Mesenchymal stem cell (in vitro differentiated cells and primary cell): ENCODE measurements around the gene MFSD1.
A peak's percentile ranks its signal among the peaks of the same experiment; 100 is the strongest.

Experiments
- DNase-seq: peaks from one replicate; pipeline ENCODE4 v3.0.0-alpha.2; 2013
- H2AFZ ChIP-seq: one replicate; pipeline ENCODE4 v1.6.1; 2013; ENCODE audit warnings: low read depth, mild to moderate bottlenecking, control low read depth, inconsistent platforms, low read length, moderate library complexity
- H2AK5ac ChIP-seq: 2 replicates; pipeline ENCODE4 v1.6.1; 2013; ENCODE audit warnings: low read length, moderate library complexity, mild to moderate bottlenecking, inconsistent platforms; ENCODE audit not compliant: severe bottlenecking
- H2BK120ac ChIP-seq: one replicate; pipeline ENCODE4 v1.6.1; 2013; ENCODE audit warnings: low read depth, mild to moderate bottlenecking, inconsistent platforms, low read length, moderate library complexity
- H2BK12ac ChIP-seq, 2 experiments: one replicate each; pipeline ENCODE4 v1.6.1; 2013; ENCODE audit warnings: inconsistent platforms in 2 of 2, low read length in 2 of 2, mild to moderate bottlenecking in 2 of 2, moderate library complexity in 2 of 2, control low read depth in 1 of 2
- H2BK15ac ChIP-seq: one replicate; pipeline ENCODE4 v1.6.1; 2013; ENCODE audit warnings: mild to moderate bottlenecking, low read depth, inconsistent platforms; ENCODE audit not compliant: poor library complexity, severe bottlenecking
- H2BK5ac ChIP-seq: 2 replicates; pipeline ENCODE4 v1.6.1; 2013; ENCODE audit warnings: low read depth, mild to moderate bottlenecking, low read length, control low read depth, inconsistent platforms; ENCODE audit not compliant: poor library complexity, severe bottlenecking
- H3K14ac ChIP-seq, 2 experiments: one replicate each; pipeline ENCODE4 v1.6.1; 2013; ENCODE audit warnings: inconsistent platforms in 2 of 2, low read length in 2 of 2, control low read depth in 1 of 2, mild to moderate bottlenecking in 1 of 2, moderate library complexity in 1 of 2
- H3K18ac ChIP-seq, 2 experiments: one replicate each; pipeline ENCODE4 v1.6.1; 2013; ENCODE audit warnings: inconsistent platforms in 2 of 2, low read length in 2 of 2, control low read depth in 1 of 2, low read depth in 1 of 2, mild to moderate bottlenecking in 1 of 2
- H3K23ac ChIP-seq, 2 experiments: one replicate each; pipeline ENCODE4 v1.6.1; 2013; ENCODE audit warnings: inconsistent platforms in 2 of 2, low read length in 2 of 2, mild to moderate bottlenecking in 2 of 2, moderate library complexity in 2 of 2, control low read depth in 1 of 2
- H3K27ac ChIP-seq: 2 replicates; pipeline ENCODE4 v1.5.1; 2013; ENCODE audit warnings: mild to moderate bottlenecking, moderate library complexity, low read length, control low read depth, inconsistent platforms; ENCODE audit not compliant: poor library complexity, severe bottlenecking
- H3K27me3 ChIP-seq, 2 experiments: 2 replicates each; pipeline versions ENCODE4 v1.6.1 to v1.7.0; 2013; ENCODE audit warnings: low read length in 2 of 2, mild to moderate bottlenecking in 2 of 2, moderate library complexity in 2 of 2, control low read depth in 1 of 2, inconsistent platforms in 1 of 2; ENCODE audit not compliant: control insufficient read depth in 1 of 2, insufficient read depth in 1 of 2
- H3K36me3 ChIP-seq, 2 experiments: 2 replicates each; pipeline versions ENCODE4 v1.6.1 to v1.7.0; 2013; ENCODE audit warnings: low read length in 2 of 2, control low read depth in 1 of 2, inconsistent platforms in 1 of 2, low read depth in 1 of 2, mild to moderate bottlenecking in 1 of 2; ENCODE audit not compliant: insufficient read depth in 2 of 2, control insufficient read depth in 1 of 2
- H3K4ac ChIP-seq, 2 experiments: one replicate each; pipeline ENCODE4 v1.6.1; 2013; ENCODE audit warnings: inconsistent platforms in 2 of 2, low read length in 2 of 2, mild to moderate bottlenecking in 2 of 2, moderate library complexity in 2 of 2, control low read depth in 1 of 2, low read depth in 1 of 2
- H3K4me1 ChIP-seq: 2 replicates; pipeline ENCODE4 v1.6.1; 2013; ENCODE audit warnings: low read depth, low read length, control low read depth; ENCODE audit not compliant: control insufficient read depth, insufficient read depth
- H3K4me2 ChIP-seq: 2 replicates; pipeline ENCODE4 v1.6.1; 2013; ENCODE audit warnings: low read length, mild to moderate bottlenecking, inconsistent platforms; ENCODE audit not compliant: poor library complexity, severe bottlenecking
- H3K4me3 ChIP-seq, 2 experiments: 2 replicates each; pipeline versions ENCODE4 v1.5.1 to v1.7.0; 2013; ENCODE audit warnings: low read length in 2 of 2, mild to moderate bottlenecking in 2 of 2, control low read depth in 1 of 2, low read depth in 1 of 2; ENCODE audit not compliant: insufficient read depth in 1 of 2
- H3K79me1 ChIP-seq: replicated peaks from 2 replicates; pipeline ENCODE4 v1.6.1; 2013; ENCODE audit warnings: mild to moderate bottlenecking, control low read depth, low read length, inconsistent platforms; ENCODE audit not compliant: poor library complexity, severe bottlenecking
- H3K9ac ChIP-seq: 2 replicates; pipeline ENCODE4 v1.7.0; 2013; ENCODE audit warnings: mild to moderate bottlenecking, low read length, moderate library complexity
- H3K9me3 ChIP-seq: 2 replicates; pipeline ENCODE4 v1.7.0; 2013; ENCODE audit warnings: mild to moderate bottlenecking, low read length; ENCODE audit not compliant: control insufficient read depth
- H4K8ac ChIP-seq: one replicate; pipeline ENCODE4 v1.6.1; 2013; ENCODE audit warnings: inconsistent platforms, mild to moderate bottlenecking, low read length, moderate library complexity
- H4K91ac ChIP-seq: one replicate; pipeline ENCODE4 v1.6.1; 2013; ENCODE audit warnings: mild to moderate bottlenecking, low read length, inconsistent platforms
- WGBS: methylation state at CpG from one replicate; pipeline ENCODE4 v1.1.7; 2013; ENCODE audit warnings: mixed read lengths; 5-methylcytosine and 5-hydroxymethylcytosine counted together

The MFSD1 gene

DNA sequence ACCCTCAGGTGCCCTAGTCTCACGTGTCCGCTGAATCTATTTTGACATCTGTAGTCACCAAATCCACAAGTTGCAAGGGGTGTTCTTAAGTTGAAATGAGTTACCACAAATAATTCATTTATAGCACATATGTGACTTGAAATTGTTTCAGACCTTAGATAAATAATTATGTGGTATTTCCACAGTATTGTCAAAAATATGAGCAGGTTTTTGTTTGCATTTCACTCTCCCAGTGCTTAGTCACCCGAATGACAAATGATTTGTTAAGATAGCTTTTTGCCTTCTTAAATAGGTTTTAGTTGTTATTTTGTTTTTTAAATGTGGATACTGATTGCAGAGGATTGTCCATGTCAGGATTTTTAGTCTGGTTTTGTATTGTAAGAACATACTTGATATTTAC lies 2.6 kb downstream of the MFSD1 start:
- no peak overlapping the region for H2AK5ac ChIP-seq
- H3K14ac ChIP-seq, result no peak overlapping the region
- peaks cover 8% of the 10 kb centered on the region for H3K4me1 ChIP-seq
- peaks cover 0 to 46% of the 10 kb centered on the region in 2 experiments for H3K36me3 ChIP-seq
- H3K18ac ChIP-seq, result no peak overlapping the region
- H3K9me3 ChIP-seq, result no peaks in the 10 kb centered on the region
- H4K91ac ChIP-seq, result no peak overlapping the region
- H4K8ac ChIP-seq, result no peak overlapping the region
- H3K4me3 ChIP-seq, result peak overlapping the region in 1 of 2 experiments; percentile 93
- H3K9ac ChIP-seq, result peak overlapping the region; percentile 96
- H2BK15ac ChIP-seq, result no peak overlapping the region
- 85% methylated on average over 1 of the region's 3 CpGs for WGBS
- H3K27ac ChIP-seq, result no peak overlapping the region
- no peak overlapping the region for H3K23ac ChIP-seq
- no peak for DNase-seq
- H3K4me2 ChIP-seq, result peak overlapping the region; percentile 29
- H2BK12ac ChIP-seq, result no peak overlapping the region
- peaks cover 12% of the 10 kb centered on the region for H3K79me1 ChIP-seq
- H3K4ac ChIP-seq, result no peak overlapping the region
- H2BK5ac ChIP-seq, result no peak overlapping the region
- no peaks in the 10 kb centered on the region for H3K27me3 ChIP-seq
- H2BK120ac ChIP-seq, result no peak overlapping the region
- H2AFZ ChIP-seq, result no peak overlapping the region

DNA sequence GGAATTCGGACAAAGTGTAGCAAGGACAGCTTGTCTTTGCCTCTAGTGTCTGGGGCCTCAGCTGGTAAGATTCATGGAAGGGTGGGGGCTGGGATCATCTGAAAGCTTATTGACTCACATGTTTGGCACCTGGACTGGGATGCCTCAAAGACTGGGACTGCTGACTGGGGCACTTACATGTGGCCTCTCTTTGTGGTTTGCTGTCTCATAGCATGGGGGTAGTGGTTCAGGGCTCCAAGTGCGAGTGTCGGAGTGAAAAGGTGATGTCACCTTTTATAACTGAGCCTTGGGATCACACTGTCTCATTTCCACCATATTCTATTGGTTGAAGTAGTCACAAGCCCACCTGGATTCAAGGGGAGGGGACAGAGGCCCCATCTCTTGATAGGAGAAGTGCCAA lies 6.8 kb downstream of the MFSD1 start:
- no peak overlapping the region for H2BK120ac ChIP-seq
- no peak overlapping the region for H3K4me3 ChIP-seq
- WGBS, result 53% methylated on average over 1 of the region's 3 CpGs
- peak overlapping the region in 1 of 2 experiments; percentile 56 for H3K18ac ChIP-seq
- peaks cover 4% of the 10 kb centered on the region for H3K4me1 ChIP-seq
- H4K8ac ChIP-seq, result no peak overlapping the region
- no peaks in the 10 kb centered on the region for H3K27me3 ChIP-seq
- H3K9me3 ChIP-seq, result no peaks in the 10 kb centered on the region
- H3K36me3 ChIP-seq, result peaks cover 6 to 87% of the 10 kb centered on the region in 2 experiments
- H3K14ac ChIP-seq, result peak overlapping the region in 1 of 2 experiments; percentile 22
- no peak overlapping the region for H3K4ac ChIP-seq
- peak; percentile 77 for DNase-seq
- no peak overlapping the region for H2AK5ac ChIP-seq
- peak overlapping the region in 1 of 2 experiments; percentile 72 for H3K23ac ChIP-seq
- no peak overlapping the region for H3K9ac ChIP-seq
- H2BK5ac ChIP-seq, result no peak overlapping the region
- H2AFZ ChIP-seq, result no peak overlapping the region
- H3K27ac ChIP-seq, result peak overlapping the region; percentile 51
- H2BK12ac ChIP-seq, result no peak overlapping the region
- H3K79me1 ChIP-seq, result peaks cover 10% of the 10 kb centered on the region
- H3K4me2 ChIP-seq, result no peak overlapping the region
- H2BK15ac ChIP-seq, result no peak overlapping the region
- H4K91ac ChIP-seq, result no peak overlapping the region

DNA sequence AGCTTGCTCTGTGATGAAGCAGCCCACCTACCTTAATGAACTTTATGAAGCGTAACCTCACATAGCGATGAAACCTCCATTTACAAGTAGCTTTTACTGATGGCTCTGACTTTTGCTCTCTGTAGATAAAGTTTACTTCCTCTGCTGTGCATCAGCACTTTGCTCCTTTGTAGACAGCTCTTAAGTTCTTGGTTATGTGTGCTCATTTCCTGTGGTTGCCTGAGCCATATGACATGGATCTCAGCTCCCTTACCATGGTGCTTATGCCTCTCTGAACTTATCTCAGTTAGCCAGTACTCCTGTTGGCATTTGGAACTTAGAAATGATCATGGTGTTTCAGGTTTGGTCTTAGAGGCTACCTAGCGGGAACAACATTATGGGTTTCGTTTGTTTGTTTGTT lies 7.8 kb downstream of the MFSD1 start:
- Histone ChIP-seq H3K9ac (no peak overlapping the region), H2AFZ (no peak overlapping the region), H3K4me1 (peaks cover 4% of the 10 kb centered on the region), H3K4me2 (no peak overlapping the region), H3K79me1 (peaks cover 8% of the 10 kb centered on the region), H3K23ac (no peak overlapping the region), H3K36me3 (peaks cover 9 to 93% of the 10 kb centered on the region in 2 experiments), H2BK5ac (no peak overlapping the region), H2AK5ac (no peak overlapping the region), H4K8ac (no peak overlapping the region), H4K91ac (no peak overlapping the region), H3K27me3 (no peaks in the 10 kb centered on the region), H3K9me3 (no peaks in the 10 kb centered on the region), H3K14ac (no peak overlapping the region), H3K4ac (no peak overlapping the region), H2BK120ac (no peak overlapping the region), H2BK15ac (no peak overlapping the region), H3K27ac (no peak overlapping the region), H3K4me3 (no peak overlapping the region), H2BK12ac (no peak overlapping the region), H3K18ac (no peak overlapping the region)
- DNase-seq, result peak; percentile 28
- 93% methylated on average over 4 of the region's 4 CpGs for WGBS

GRCh38 chr3:158810823-158811724 lies 9.2 kb downstream of the MFSD1 start:
- H2AFZ ChIP-seq, result no peak overlapping the region
- no peak overlapping the region for H4K8ac ChIP-seq
- H3K14ac ChIP-seq, result no peak overlapping the region
- no peaks in the 10 kb centered on the region for H3K27me3 ChIP-seq
- H3K27ac ChIP-seq, result no peak overlapping the region
- 86% methylated on average over 8 of the region's 8 CpGs for WGBS
- no peak overlapping the region for H4K91ac ChIP-seq
- H2BK120ac ChIP-seq, result no peak overlapping the region
- no peaks in the 10 kb centered on the region for H3K9me3 ChIP-seq
- H3K9ac ChIP-seq, result no peak overlapping the region
- no peak overlapping the region for H3K23ac ChIP-seq
- peaks cover 5% of the 10 kb centered on the region for H3K79me1 ChIP-seq
- no peak overlapping the region for H3K18ac ChIP-seq
- no peak overlapping the region for H2BK15ac ChIP-seq
- no peak overlapping the region for H3K4me2 ChIP-seq
- no peak overlapping the region for H3K4ac ChIP-seq
- H2BK12ac ChIP-seq, result no peak overlapping the region
- H2BK5ac ChIP-seq, result no peak overlapping the region
- H3K36me3 ChIP-seq, result peaks cover 12 to 86% of the 10 kb centered on the region in 2 experiments
- H3K4me1 ChIP-seq, result peaks cover 4% of the 10 kb centered on the region
- no peak overlapping the region for H3K4me3 ChIP-seq
- DNase-seq, result no peak
- H2AK5ac ChIP-seq, result no peak overlapping the region
